ENCODE measurements around the gene ZSWIM7.

ZSWIM7 gene

GRCh38 chr17:15951368-15952047, 48.0 kb downstream of the ZSWIM7 start:
- TF ChIP-seq, protein P1, sequence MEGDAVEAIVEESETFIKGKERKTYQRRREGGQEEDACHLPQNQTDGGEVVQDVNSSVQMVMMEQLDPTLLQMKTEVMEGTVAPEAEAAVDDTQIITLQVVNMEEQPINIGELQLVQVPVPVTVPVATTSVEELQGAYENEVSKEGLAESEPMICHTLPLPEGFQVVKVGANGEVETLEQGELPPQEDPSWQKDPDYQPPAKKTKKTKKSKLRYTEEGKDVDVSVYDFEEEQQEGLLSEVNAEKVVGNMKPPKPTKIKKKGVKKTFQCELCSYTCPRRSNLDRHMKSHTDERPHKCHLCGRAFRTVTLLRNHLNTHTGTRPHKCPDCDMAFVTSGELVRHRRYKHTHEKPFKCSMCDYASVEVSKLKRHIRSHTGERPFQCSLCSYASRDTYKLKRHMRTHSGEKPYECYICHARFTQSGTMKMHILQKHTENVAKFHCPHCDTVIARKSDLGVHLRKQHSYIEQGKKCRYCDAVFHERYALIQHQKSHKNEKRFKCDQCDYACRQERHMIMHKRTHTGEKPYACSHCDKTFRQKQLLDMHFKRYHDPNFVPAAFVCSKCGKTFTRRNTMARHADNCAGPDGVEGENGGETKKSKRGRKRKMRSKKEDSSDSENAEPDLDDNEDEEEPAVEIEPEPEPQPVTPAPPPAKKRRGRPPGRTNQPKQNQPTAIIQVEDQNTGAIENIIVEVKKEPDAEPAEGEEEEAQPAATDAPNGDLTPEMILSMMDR (IDR thresholded peaks at IDR 0.05; ENCODE audit: borderline replicate concordance, insufficient read depth, low read depth, low read length) = no peak
- no peak overlapping the region for H3K4me3 ChIP-seq (ENCODE audit: low read depth, low read length)

DNA sequence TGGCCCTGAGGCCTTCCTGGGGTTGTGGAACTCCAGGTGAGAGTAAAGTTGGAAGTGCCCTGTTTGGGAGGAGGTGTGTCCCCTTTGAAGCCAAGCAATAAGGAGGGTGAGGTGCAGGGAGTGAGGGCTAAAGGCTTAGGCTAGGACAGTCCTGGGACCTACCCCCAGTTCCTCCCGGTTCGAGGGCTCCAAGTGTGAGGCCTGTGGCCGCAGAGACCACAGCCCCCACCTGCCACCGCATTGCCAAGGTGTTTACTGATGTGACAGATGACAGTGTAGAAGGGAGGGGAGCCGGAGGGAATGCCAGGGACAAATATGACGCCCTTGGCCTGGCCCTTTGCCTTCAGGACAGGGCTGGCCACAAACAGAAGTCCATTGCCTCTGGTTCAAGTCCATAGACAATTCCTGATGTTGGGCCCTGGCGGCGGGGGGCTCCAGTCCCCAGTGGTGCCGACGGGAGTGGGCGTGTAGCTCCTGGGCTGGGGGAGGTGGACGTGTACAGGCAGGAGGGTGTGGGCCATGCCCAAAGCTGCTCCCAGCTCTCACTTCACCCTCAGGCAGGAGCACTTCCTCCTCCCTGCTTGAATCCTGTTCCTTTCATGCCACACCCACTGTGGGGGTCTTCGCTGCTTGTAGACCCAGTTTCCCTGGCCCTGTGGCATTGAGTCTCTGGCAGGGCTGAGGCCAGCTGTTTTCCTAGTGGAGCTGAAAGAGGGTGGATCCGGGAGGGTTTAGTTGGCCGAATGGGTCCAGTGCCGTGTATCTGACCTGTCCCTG, 51.3 kb downstream of the ZSWIM7 start:
- no peak overlapping the region for H3K4me3 ChIP-seq (ENCODE audit: low read depth, low read length)
- TF ChIP-seq, protein P1 (IDR thresholded peaks at IDR 0.05; ENCODE audit: borderline replicate concordance, insufficient read depth, low read depth, low read length) = no peak

GRCh38 chr17:15947271-15947670, 52.2 kb downstream of the ZSWIM7 start:
- no peak overlapping the region for H3K4me3 ChIP-seq (ENCODE audit: low read depth, low read length)

DNA sequence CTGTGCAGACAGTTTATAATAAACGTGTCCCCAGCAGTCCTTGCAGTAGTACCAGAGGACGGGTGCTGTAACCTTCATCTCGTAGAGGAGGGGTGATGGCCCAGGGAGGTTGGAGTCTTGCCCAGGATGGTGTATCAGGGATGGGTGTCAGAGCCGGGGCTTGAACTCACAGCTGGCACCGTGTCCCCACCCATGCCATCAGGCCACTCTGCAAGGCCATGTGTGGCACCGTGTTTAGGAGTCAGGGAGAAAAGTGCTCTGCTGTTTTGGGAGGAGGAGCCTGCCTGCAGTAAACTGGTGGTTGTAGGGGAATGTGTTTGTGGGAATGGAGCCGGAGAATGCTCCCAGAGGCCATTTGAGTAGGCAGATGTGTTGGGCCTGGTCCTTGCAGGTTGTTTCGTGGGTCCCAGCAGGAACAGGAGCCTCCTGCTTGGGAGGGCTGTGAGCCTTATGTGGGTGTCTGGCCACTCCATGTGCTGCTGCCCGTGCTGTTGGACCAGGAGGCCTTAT, 52.8 kb downstream of the ZSWIM7 start:
- TF ChIP-seq, protein P1 (IDR thresholded peaks at IDR 0.05; ENCODE audit: borderline replicate concordance, insufficient read depth, low read depth, low read length) = no peak
- H3K4me3 ChIP-seq (ENCODE audit: low read depth, low read length) = no peak overlapping the region

More at GRCh38 chr17:15947271-15947670, 52.2 kb downstream of the ZSWIM7 start:
- TF ChIP-seq, protein P1 (IDR thresholded peaks at IDR 0.05; ENCODE audit: borderline replicate concordance, insufficient read depth, low read depth, low read length) = no peak

DNA sequence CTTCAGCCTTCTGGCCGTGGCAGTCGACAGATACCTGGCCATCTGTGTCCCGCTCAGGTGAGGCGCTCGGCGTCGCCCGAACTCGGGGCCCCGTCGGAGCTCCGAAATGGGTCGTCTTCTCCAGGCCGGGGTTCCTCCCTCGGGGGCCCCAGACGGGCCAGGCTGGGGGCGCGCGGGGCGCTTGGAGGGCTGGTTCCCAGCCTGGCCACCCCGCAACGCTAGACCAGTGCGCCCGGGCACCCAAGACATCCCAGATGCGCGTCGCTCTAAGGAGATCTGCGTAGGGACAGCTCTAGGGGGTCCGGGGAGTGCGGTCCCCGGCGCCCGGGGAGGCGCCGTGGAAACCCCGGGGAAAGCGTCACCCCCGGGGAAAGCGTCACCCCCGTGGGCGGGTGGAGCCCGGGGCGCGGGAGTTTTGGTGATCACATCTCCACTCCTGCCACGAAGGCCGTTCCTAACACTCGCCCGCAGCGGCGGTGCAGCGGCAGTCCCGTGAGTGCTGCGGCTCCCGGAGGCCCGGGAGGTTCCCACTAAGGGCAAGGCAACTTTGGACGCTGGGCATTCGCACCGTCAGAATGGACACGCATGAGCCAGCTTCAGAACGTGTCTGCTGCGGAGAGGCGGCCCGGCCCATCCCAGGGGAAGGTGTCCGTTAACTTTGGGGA, 53.8 kb downstream of the ZSWIM7 start:
- TF ChIP-seq, protein P1 (IDR thresholded peaks at IDR 0.05; ENCODE audit: borderline replicate concordance, insufficient read depth, low read depth, low read length) = no peak
- peak overlapping the region; percentile 64 for H3K4me3 ChIP-seq (ENCODE audit: low read depth, low read length)

DNA sequence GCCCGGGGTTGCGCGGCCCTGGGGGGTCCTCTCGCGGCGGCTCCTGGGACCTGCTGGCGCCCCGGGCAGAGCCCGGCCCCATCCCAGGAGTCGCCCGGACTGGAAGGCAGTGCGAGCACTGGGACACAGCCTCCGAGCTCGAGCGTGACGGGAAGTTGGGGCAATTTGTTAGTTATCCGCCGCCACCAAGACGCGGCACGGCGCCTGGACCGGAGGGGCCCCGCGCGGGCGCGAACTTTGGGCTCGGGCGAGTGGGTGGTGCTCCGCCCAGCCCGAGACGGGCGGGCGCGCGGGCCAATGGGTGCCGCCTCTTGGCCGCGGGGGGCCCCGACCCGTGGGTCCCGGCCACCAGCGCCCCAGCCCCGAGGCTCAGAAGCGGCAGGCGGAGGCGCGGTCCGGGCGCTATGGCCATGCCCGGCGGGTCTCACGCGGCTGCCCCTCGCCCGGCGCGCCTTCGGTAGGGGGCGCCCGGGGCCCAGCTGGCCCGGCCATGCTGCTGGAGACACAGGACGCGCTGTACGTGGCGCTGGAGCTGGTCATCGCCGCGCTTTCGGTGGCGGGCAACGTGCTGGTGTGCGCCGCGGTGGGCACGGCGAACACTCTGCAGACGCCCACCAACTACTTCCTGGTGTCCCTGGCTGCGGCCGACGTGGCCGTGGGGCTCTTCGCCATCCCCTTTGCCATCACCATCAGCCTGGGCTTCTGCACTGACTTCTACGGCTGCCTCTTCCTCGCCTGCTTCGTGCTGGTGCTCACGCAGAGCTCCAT, 54.6 kb downstream of the ZSWIM7 start, which contains the start of gene ADORA2B:
ADORA2B (plus strand) TSS at position 372 of the 768 bp plus-strand sequence; CDS start at position 491, 119 bp downstream.
- peak within 1 kb of the TSS; percentile 64 for H3K4me3 ChIP-seq (ENCODE audit: low read depth, low read length)
- TF ChIP-seq, protein P1 (IDR thresholded peaks at IDR 0.05; ENCODE audit: borderline replicate concordance, insufficient read depth, low read depth, low read length) = peak; percentile 51
